Measurements from ENCODE around the gene ITGA11.

Gene ITGA11

GRCh38 chr15:68431792-68432401 lies at the start of gene ITGA11:
TSS of gene ITGA11 (minus strand) at chr15:68432163. CDS start at chr15:68432066, 97 bp downstream.
- DNase-seq = no peak

DNA sequence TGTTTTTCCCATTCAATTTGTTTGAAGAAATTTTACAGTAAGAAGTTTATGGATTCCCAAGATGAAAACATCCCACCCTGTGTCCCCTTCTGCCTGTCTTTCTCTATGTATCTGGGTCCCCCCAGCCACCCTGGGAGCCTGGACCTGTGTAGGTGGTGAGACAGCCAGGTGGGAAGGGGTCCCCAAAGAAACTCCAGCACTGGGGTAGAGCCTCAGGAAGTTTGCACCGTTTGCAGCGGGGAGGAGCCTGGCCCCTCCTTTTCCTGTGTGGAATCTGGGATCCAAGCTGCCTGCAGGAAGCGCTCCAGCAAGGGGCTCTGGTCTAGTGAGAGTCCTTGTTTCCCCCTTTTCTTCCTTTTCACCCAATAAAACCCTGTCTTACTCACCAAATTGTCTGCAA lies 49.4 kb upstream of the ITGA11 start:
- no peak for DNase-seq

DNA sequence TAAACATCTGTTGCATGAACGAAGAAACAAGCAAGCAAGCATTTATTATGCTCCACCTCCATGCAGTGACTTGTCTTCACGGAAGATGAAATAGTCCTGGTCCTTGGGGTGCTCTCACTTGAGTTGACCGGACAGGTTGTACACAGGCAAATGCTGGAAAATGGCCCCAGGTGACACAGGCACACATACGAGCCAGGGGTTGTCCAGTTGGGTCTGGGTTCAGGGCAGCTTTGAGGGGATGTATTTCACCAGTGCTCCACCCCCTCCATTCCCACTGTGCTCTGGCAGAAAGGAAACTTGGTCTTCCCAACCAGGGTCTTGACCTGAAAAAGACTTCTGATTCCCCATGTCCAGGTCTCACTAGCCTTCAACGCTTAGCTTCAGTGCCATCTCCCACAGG lies 48.3 kb upstream of the ITGA11 start:
- no peak for DNase-seq

- no peak for DNase-seq
These were observed 47.9 kb upstream of the ITGA11 start for GRCh38 chr15:68479870-68480269.

GRCh38 chr15:68479406-68479805 lies 47.4 kb upstream of the ITGA11 start:
- no peak for DNase-seq

GRCh38 chr15:68478853-68479252 lies 46.9 kb upstream of the ITGA11 start:
- DNase-seq = no peak

DNA sequence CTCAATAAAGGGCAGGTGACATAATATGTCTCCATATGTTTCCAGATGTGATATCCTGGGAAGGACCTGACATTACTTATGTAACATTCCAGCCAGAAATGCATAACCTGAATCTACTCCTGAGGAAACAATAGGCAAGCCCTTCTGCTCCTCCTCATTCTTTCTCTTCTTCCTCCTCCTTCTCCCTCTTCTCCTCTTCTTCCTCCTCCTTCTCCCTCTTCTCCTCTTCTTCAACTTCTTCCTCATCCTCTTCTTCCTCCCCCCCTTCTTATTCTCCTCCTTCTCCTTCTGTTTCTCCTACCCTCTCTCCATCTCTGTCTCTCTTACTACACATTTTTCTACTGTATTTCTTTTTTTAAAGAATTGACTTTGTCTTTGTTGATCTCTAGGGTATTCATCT lies 43.5 kb upstream of the ITGA11 start:
- DNase-seq = no peak

DNA sequence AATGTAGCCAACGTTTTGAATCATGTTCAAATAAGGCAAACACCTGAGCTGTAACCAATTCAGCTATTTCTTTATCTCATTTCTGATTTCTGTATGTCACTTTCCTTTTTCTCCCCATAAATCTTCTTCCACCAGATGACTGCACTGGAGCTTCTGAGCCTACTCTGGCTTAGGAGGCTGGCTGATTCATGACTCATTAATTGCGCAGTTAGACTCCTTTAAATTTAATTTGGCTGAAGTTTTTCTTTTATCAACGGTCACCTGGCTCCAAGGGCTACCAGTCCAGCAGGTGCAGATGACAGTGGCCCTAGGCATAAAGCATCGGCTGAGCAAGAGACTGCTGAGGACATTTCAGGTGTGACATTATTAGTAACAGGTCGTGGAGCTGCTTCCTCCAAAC lies 39.6 kb upstream of the ITGA11 start:
- DNase-seq = no peak

- no peak for DNase-seq
These were observed 39.0 kb upstream of the ITGA11 start for GRCh38 chr15:68470976-68471375.

GRCh38 chr15:68470049-68470742 lies 38.2 kb upstream of the ITGA11 start:
- no peak for DNase-seq

- no peak for DNase-seq
These were observed 37.4 kb upstream of the ITGA11 start for GRCh38 chr15:68469162-68470048.

DNA sequence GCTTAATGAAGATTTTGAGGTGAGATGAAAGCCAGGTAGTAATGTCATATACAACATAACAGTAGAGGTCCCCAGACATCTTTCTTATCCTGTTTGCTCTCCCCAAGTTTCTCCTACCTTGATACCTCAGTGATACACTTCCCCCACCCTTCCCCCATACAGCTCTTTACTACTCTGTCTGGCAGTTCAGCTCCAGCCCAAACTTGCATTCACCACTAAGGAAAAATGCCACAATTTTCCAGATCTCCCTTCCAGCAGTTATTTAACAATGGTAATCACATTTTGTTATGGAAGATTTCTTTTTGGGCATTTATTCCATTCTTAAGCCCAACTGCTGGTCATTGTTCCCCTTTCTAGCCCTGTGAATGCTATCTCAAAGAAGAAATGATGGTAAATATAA lies 34.9 kb upstream of the ITGA11 start:
- no peak for DNase-seq

GRCh38 chr15:68465861-68466560 lies 34.0 kb upstream of the ITGA11 start:
- no peak for DNase-seq

- DNase-seq = no peak
These were observed 32.6 kb upstream of the ITGA11 start for GRCh38 chr15:68464448-68465090.

- DNase-seq = no peak
These were observed 32.0 kb upstream of the ITGA11 start for GRCh38 chr15:68463996-68464395.

DNA sequence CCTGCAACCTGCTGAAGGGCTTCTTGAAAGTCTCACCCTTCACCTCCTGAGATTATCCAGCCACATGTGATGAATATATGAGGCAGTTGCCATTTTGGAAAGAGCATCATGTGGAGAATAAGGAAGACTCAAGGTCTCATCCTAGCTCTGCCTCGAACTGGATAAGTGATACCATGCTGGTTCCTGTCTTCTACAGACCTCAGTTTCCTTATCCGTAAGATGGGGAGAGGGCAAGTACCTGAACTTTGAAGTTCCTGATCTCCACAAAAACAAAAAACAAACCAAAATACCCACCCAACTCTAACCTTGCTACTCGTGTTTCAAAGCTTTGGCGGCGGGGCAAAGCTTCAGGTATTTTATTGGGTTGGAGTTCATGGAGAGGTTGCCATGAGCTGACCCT lies 31.5 kb upstream of the ITGA11 start:
- DNase-seq = no peak

- DNase-seq = no peak
These were observed 28.2 kb upstream of the ITGA11 start for GRCh38 chr15:68460166-68460565.

DNA sequence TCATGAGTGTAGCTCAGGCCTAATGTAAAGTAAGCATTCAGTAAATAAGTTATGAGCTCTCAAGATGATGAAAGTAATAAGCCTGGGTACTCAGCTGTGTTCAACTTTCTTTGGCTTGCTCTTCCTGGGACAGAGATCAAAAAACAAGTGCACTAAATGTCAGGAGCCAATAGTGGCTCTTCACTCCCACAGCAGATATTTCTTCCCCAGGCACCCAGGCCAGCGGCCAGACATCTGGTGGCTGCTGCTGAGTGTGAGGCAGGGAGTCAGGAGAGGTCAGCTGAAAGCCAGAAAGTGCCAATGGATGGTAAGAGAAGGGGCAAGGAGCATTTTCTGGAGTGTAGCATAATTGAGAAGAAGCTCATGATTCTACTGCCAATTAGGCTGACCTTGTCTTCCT lies 18.2 kb upstream of the ITGA11 start:
- no peak for DNase-seq

DNA sequence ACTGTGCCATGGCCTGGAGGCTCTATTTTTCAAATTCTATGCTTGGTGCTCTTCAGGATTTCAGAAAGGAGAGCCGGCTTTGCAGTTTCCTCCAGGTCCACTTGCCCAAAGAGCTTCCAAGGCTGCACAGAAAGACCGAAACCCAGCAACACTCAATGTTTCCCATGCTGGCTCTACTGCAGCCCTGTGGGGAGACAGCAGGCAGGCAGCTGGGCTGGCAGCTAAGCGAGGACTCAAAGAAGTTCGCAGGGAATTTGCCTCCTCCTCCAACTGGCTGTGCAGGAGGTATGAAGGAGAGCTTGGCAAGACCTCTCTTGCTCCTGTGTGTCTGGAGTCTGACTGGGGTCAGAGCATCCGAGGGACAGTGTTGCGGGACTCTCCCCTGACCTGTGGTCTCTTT lies 17.4 kb upstream of the ITGA11 start:
- DNase-seq = no peak

DNA sequence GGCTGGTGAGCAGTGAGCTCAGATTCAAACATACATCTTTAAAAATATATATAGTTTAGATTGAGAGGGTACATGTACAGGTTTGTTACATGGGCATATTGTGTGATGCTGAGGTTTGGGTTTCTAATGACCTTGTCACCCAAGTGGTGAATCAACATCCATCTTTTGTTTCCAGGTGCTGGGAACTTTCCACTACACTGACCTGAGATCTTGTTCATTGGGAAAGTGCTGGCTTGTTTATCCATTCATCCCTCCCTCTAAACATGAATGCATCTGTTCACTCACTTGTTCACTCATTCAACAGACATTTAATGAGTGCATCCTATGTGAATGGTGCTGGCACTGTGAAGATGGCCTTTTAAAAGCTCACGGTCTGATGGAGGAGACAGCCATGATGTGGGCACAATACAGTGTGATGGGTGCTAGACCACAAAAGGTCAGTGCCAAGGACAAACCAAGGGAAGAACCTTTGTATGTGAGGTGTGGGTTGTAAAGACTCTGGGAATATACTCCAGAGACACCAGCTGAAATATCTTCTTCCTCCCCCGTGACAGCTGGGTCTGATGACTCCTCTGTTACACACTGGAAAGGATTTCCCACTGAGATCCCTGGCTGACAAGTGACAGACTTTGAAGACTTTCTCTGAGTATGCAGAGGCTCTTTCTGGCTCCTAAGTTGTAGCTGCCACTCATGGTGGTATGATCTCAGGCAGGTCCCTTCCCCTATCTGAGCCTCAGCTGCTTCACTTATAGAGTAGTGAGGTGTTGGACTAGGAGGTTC lies 16.2 kb upstream of the ITGA11 start:
- no peak for DNase-seq

- DNase-seq = no peak
These were observed 15.2 kb upstream of the ITGA11 start for GRCh38 chr15:68447209-68447608.

- DNase-seq = no peak
These were observed 13.4 kb upstream of the ITGA11 start for GRCh38 chr15:68445351-68445750.
